HCT116 (cell line): Measurements from ENCODE around the gene TOMM22. TPM values are rescaled to one million over a fixed set of nuclear protein-coding genes. Genes with fewer than 3 reads are reported as not detected.

Experiments used
- ATAC-seq: fragments of 200-7000 bp; cut with Tn5 transposase; 2 replicates; pipeline ENCODE4 v1.9.1; 2020; ENCODE audit warnings: mild to moderate bottlenecking, moderate library complexity
- BruUV-seq: library from RNA; stranded (reverse); fragments of 400-500 nt; replicated peaks from 2 replicates; lab custom pipeline; 2021; lab: Mats Ljungman, UMichigan
- CTCF ChIA-PET: fragments of 300-600 bp; sonication (Branson Sonifier 250); formaldehyde crosslinking; loops from one replicate; lab custom pipeline; 2021; ENCODE audit warnings: antibody characterized with exemption; lab: Charles Lee
- POLR2A ChIA-PET: fragments of 300-600, 350-600 bp; sonication (Branson Sonifier 250); formaldehyde crosslinking; loops from one replicate; lab custom pipeline; 2021; ENCODE audit warnings: antibody characterized with exemption; lab: Charles Lee
- RAD21 ChIA-PET, 2 experiments: fragments of 300-600 bp; sonication (Branson Sonifier 250); formaldehyde crosslinking; loops; one replicate each; lab custom pipeline; 2023; ENCODE audit warnings: low total read pairs in 2 of 2; ENCODE audit not compliant: uncharacterized antibody in 2 of 2, unreplicated experiment in 2 of 2, low non-redundant PET in 1 of 2; lab: Charles Lee
- DNase-seq: peaks from one replicate; pipeline ENCODE4 v3.0.0-alpha.2; 2010; ENCODE audit warnings: low read depth, low spot score
- H2AFZ ChIP-seq: fragments of 200-600 bp; shearing (Covaris generic), sonication (generic); 2 replicates; pipeline ENCODE4 v1.6.1; 2017; ENCODE audit warnings: low read depth, mixed run types, mixed read lengths, antibody characterized with exemption, low read length; ENCODE audit not compliant: poor library complexity, severe bottlenecking
- H3K27ac ChIP-seq: 2 replicates; pipeline ENCODE4 v1.5.1; 2012; ENCODE audit warnings: low read depth, low read length
- H3K27me3 ChIP-seq: fragments of 200-600 bp; sonication (generic); 2 replicates; pipeline ENCODE4 v1.6.1; 2016; ENCODE audit warnings: mixed run types, low read length, mixed read lengths; ENCODE audit not compliant: insufficient read depth
- H3K36me3 ChIP-seq, 2 experiments: fragments of 200-500 bp in 1 of 2; fragments of 200-600 bp in 1 of 2; sonication (Bioruptor generic) in 1 of 2; sonication (generic) in 1 of 2; 2 replicates each; pipeline versions ENCODE4 v1.5.1 to v1.6.1; 2014 to 2016; ENCODE audit warnings: low read length in 2 of 2, inconsistent platforms in 1 of 2, mixed read lengths in 1 of 2, mixed run types in 1 of 2; ENCODE audit not compliant: insufficient read depth in 2 of 2, control insufficient read depth in 1 of 2
- H3K4me1 ChIP-seq, 2 experiments: fragments of 200-600 bp in 1 of 2; sonication (generic) in 1 of 2; 2 replicates each; pipeline versions ENCODE4 v1.5.1 to v1.6.1; 2012 to 2017; ENCODE audit warnings: low read length in 2 of 2, inconsistent platforms in 1 of 2, mild to moderate bottlenecking in 1 of 2, mixed read lengths in 1 of 2, mixed run types in 1 of 2, moderate library complexity in 1 of 2; ENCODE audit not compliant: insufficient read depth in 2 of 2, control insufficient read depth in 1 of 2
- H3K4me2 ChIP-seq: fragments of 200-600 bp; sonication (generic); 2 replicates; pipeline ENCODE4 v1.6.1; 2017; ENCODE audit warnings: mixed run types, low read length, mixed read lengths
- H3K4me3 ChIP-seq, 2 experiments: fragments of 200-600 bp in 1 of 2; sonication (generic) in 1 of 2; replicated peaks in 1 of 2; 2 replicates each; pipeline ENCODE4 v1.5.1; 2011 to 2016; ENCODE audit warnings: low read length in 2 of 2, control low read depth in 1 of 2, low read depth in 1 of 2, mild to moderate bottlenecking in 1 of 2, mixed read lengths in 1 of 2, mixed run types in 1 of 2
- H3K79me2 ChIP-seq: fragments of 200-600 bp; sonication (generic); 2 replicates; pipeline ENCODE4 v1.6.1; 2017; ENCODE audit warnings: mild to moderate bottlenecking, mixed run types, low read length, moderate library complexity, mixed read lengths; ENCODE audit not compliant: insufficient read depth
- H3K9ac ChIP-seq: fragments of 200-600 bp; sonication (generic); 2 replicates; pipeline ENCODE4 v1.6.1; 2016; ENCODE audit warnings: low read length, mixed read lengths
- H3K9me2 ChIP-seq: fragments of 200-600 bp; sonication (generic), shearing (Covaris generic); 2 replicates; pipeline ENCODE4 v1.6.1; 2017; ENCODE audit warnings: mixed run types, mild to moderate bottlenecking, moderate library complexity; ENCODE audit not compliant: insufficient read depth
- H3K9me3 ChIP-seq, 2 experiments: fragments of 200-500 bp in 1 of 2; fragments of 200-600 bp in 1 of 2; sonication (Bioruptor generic) in 1 of 2; sonication (generic) in 1 of 2; 2 replicates each; pipeline ENCODE4 v1.6.1; 2014 to 2017; ENCODE audit warnings: low read length in 2 of 2, mixed read lengths in 2 of 2, inconsistent platforms in 1 of 2, low read depth in 1 of 2, mild to moderate bottlenecking in 1 of 2, mixed run types in 1 of 2, moderate library complexity in 1 of 2; ENCODE audit not compliant: control insufficient read depth in 1 of 2, insufficient read depth in 1 of 2
- H4K20me1 ChIP-seq: fragments of 200-600 bp; sonication (generic), shearing (Covaris generic); 2 replicates; pipeline ENCODE4 v1.6.1; 2017; ENCODE audit warnings: mixed run types, mild to moderate bottlenecking, moderate library complexity; ENCODE audit not compliant: insufficient read depth
- CBX3 ChIP-seq: IDR thresholded peaks from 2 replicates; pipeline ENCODE4 v1.6.1; 2012; ENCODE audit warnings: low read depth
- CEBPB ChIP-seq: IDR thresholded peaks from 2 replicates; pipeline ENCODE4 v1.6.1; 2012; ENCODE audit warnings: low read depth
- EGR1 ChIP-seq: IDR thresholded peaks from 2 replicates; pipeline ENCODE4 v1.6.1; 2012; ENCODE audit warnings: low read depth
- EZH2phosphoT487 ChIP-seq: fragments of 200-600 bp; IDR thresholded peaks from 2 replicates; pipeline ENCODE4 v1.6.1; 2018; ENCODE audit warnings: antibody characterized with exemption, borderline replicate concordance
- FOSL1 ChIP-seq: IDR thresholded peaks from 2 replicates; pipeline ENCODE4 v1.6.1; 2012; ENCODE audit warnings: low read depth
- JUND ChIP-seq: IDR thresholded peaks from 2 replicates; pipeline ENCODE4 v1.6.1; 2012
- POLR2A ChIP-seq: IDR thresholded peaks from 2 replicates; pipeline ENCODE4 v1.7.0; 2011; ENCODE audit warnings: borderline replicate concordance; ENCODE audit not compliant: insufficient read depth, insufficient read length; ENCODE audit errors: extremely low read depth
- POLR2AphosphoS5 ChIP-seq: IDR thresholded peaks from 2 replicates; pipeline ENCODE4 v1.6.1; 2011; ENCODE audit warnings: mild to moderate bottlenecking, low read depth, low read length, moderate library complexity
- RAD21 ChIP-seq: IDR thresholded peaks from 2 replicates; pipeline ENCODE4 v1.6.1; 2012; ENCODE audit warnings: low read depth, mild to moderate bottlenecking
- REST ChIP-seq: IDR thresholded peaks from 2 replicates; pipeline ENCODE4 v1.6.1; 2012; ENCODE audit warnings: low read depth
- SIN3A ChIP-seq: IDR thresholded peaks from 2 replicates; pipeline ENCODE4 v1.6.1; 2012; ENCODE audit warnings: low read depth
- SP1 ChIP-seq: IDR thresholded peaks from 2 replicates; pipeline ENCODE4 v1.6.1; 2012; ENCODE audit warnings: low read depth
- SRF ChIP-seq: IDR thresholded peaks from 2 replicates; pipeline ENCODE4 v1.6.1; 2012; ENCODE audit warnings: low read depth
- TCF7L2 ChIP-seq: IDR thresholded peaks from 2 replicates; pipeline ENCODE4 v1.7.0; 2011; ENCODE audit warnings: borderline replicate concordance, inconsistent platforms; ENCODE audit not compliant: insufficient read depth, insufficient read length; ENCODE audit errors: extremely low read depth
- YY1 ChIP-seq: IDR thresholded peaks from 2 replicates; pipeline ENCODE4 v1.6.1; 2011; ENCODE audit warnings: low read length, low read depth, moderate library complexity, mild to moderate bottlenecking; ENCODE audit not compliant: insufficient replicate concordance; ENCODE audit errors: extremely low read depth
- ZFX ChIP-seq: fragments of 450-650 bp; IDR thresholded peaks from 2 replicates; pipeline ENCODE4 v1.6.1; 2017
- intact Hi-C: fragments of 100-400 bp; cut with micrococcal nuclease; formaldehyde crosslinking; loops from 2 replicates; pipeline ENCODE4 v1.10.0; 2022
- total RNA-seq: library from RNA; stranded (reverse); gene quantifications from one replicate; pipeline ENCODE4 v1.2.1, GENCODE V29; 2021; ENCODE audit not compliant: unreplicated experiment
- TF ChIP-seq, protein P1 (sequence below): IDR thresholded peaks from 2 replicates; pipeline ENCODE4 v1.6.1; 2012

Gene TOMM22
- total RNA-seq, 1 experiment from 2014 or later = 136 TPM

- Histone ChIP-seq H3K9me3 (no peaks in the 10 kb centered on the region), H2AFZ (no peak overlapping the region), H4K20me1 (no peaks in the 10 kb centered on the region), H3K27ac (no peak overlapping the region), H3K4me3 (no peak overlapping the region), H3K79me2 (peaks cover 10% of the 10 kb centered on the region), H3K4me2 (no peak overlapping the region), H3K27me3 (no peaks in the 10 kb centered on the region), H3K36me3 (no peaks in the 10 kb centered on the region), H3K4me1 (peaks cover 4 to 23% of the 10 kb centered on the region in 2 experiments; a peak in 3 of 4 replicates), H3K9ac (no peak overlapping the region), H3K9me2 (no peaks in the 10 kb centered on the region)
- intact Hi-C loops = no loop called here
- DNase-seq = no peak
- ATAC-seq = no peak
- CTCF ChIA-PET = no interaction called here
- POLR2A ChIA-PET = interaction anchor here (0.6 kb wide), 1 partner anchor 808 kb away, joined by 3 read pairs; the partner anchor contains the start of gene ANKRD54
- BruUV-seq = no TSS peak
- RAD21 ChIA-PET = no interaction called here
- TF ChIP-seq EZH2phosphoT487 (no peak), POLR2AphosphoS5 (no peak), CBX3 (no peak), REST (no peak), POLR2A (no peak)
Measured at GRCh38 chr22:38652859-38653258, 28.9 kb upstream of the TOMM22 start.

DNA sequence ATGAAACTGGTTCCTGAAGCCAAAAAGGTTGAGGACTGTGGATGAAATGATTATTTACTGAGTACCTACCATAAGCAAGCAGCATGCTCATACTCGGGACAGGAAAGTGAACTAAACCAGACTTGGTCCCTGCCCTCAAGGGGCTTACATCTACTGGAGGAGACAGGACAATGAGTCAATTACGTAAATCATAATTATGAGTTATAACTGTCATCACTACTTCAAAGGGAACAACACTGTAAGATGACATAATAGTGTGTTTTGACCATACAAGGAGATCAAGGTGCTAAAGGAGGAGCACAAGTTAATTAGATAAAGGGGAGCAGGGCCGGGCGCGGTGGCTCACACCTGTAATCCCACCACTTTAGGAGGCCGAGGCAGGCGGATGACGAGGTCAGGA is 28.0 kb upstream of the TOMM22 start:
- no TSS peak for BruUV-seq
- ChIA-PET RAD21 (no interaction called here), CTCF (no interaction called here), POLR2A (no interaction called here)
- Histone ChIP-seq H2AFZ (no peak overlapping the region), H3K27me3 (no peaks in the 10 kb centered on the region), H3K9me2 (no peaks in the 10 kb centered on the region), H3K36me3 (no peaks in the 10 kb centered on the region), H4K20me1 (no peaks in the 10 kb centered on the region), H3K27ac (no peak overlapping the region), H3K79me2 (peaks cover 12% of the 10 kb centered on the region), H3K4me1 (peaks cover 4 to 24% of the 10 kb centered on the region in 2 experiments; a peak in 3 of 4 replicates), H3K4me2 (no peak overlapping the region), H3K9ac (no peak overlapping the region), H3K4me3 (no peak overlapping the region), H3K9me3 (no peaks in the 10 kb centered on the region)
- DNase-seq (no peak), ATAC-seq (no peak)
- intact Hi-C loops = no loop called here
- TF ChIP-seq EGR1 (no peak), POLR2AphosphoS5 (no peak), CBX3 (no peak), TCF7L2 (no peak), SRF (no peak), FOSL1 (no peak), RAD21 (no peak), SP1 (no peak), SIN3A (no peak), ZFX (no peak), CEBPB (no peak), YY1 (no peak), JUND (no peak), POLR2A (no peak)
- TF ChIP-seq, protein P1, sequence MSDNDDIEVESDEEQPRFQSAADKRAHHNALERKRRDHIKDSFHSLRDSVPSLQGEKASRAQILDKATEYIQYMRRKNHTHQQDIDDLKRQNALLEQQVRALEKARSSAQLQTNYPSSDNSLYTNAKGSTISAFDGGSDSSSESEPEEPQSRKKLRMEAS = no peak
